Thymus (tissue), 11 donors: ENCODE measurements around the gene EMB. TPM values are rescaled to one million over a fixed set of nuclear protein-coding genes. Genes with fewer than 3 reads are reported as not detected.
"Not testable (repeated sequence)": the region's sequence is repeated elsewhere in the genome, so short reads cannot be mapped to it uniquely, and the experiment has no call there.

Source experiments
- DNase-seq, 9 donors: peaks; one replicate each; pipeline ENCODE4 v3.0.0-alpha.2; 2013; ENCODE audit warnings: low spot score in 9 of 9, low read depth in 6 of 9, missing footprints in 1 of 9
- H3K27ac ChIP-seq, 2 donors: one replicate each; pipeline ENCODE4 v1.5.1; 2013; ENCODE audit warnings: control low read depth in 1 of 2, low read depth in 1 of 2, low read length in 1 of 2, mild to moderate bottlenecking in 1 of 2, moderate library complexity in 1 of 2
- H3K27me3 ChIP-seq, 2 donors: one replicate each; pipeline ENCODE4 v1.5.1; 2013; ENCODE audit warnings: low read length in 1 of 2; ENCODE audit not compliant: control insufficient read depth in 2 of 2, insufficient read depth in 1 of 2
- H3K36me3 ChIP-seq, 2 donors: one replicate each; pipeline ENCODE4 v1.5.1; 2013; ENCODE audit warnings: low read length in 1 of 2, mild to moderate bottlenecking in 1 of 2, moderate library complexity in 1 of 2; ENCODE audit not compliant: control insufficient read depth in 2 of 2, insufficient read depth in 2 of 2
- H3K4me1 ChIP-seq, 2 donors: one replicate each; pipeline ENCODE4 v1.5.1; 2013; ENCODE audit warnings: low read length in 2 of 2; ENCODE audit not compliant: control insufficient read depth in 2 of 2, insufficient read depth in 2 of 2
- H3K4me3 ChIP-seq, 2 donors: one replicate each; pipeline ENCODE4 v1.5.1; 2013; ENCODE audit warnings: low read length in 2 of 2, control low read depth in 1 of 2, mild to moderate bottlenecking in 1 of 2
- H3K9me3 ChIP-seq, 2 donors: one replicate each; pipeline ENCODE4 v1.5.1; 2013; ENCODE audit warnings: low read length in 1 of 2, mild to moderate bottlenecking in 1 of 2; ENCODE audit not compliant: control insufficient read depth in 2 of 2, insufficient read depth in 1 of 2
- WGBS: extraction: QIAGEN DNeasy Blood & Tissue Kit; methylation state at CpG from one replicate; pipeline ENCODE4 v1.1.7; 2013; 5-methylcytosine and 5-hydroxymethylcytosine counted together
- polyA plus RNA-seq: library from polyadenylated mRNA; stranded (reverse); fragments of 200-250 nt; gene quantifications from one replicate; pipeline ENCODE4 v1.2.3, GENCODE V29; 2013
- total RNA-seq: library from RNA; stranded (reverse); fragments of 120-200 nt; gene quantifications from one replicate; pipeline ENCODE4 v1.2.4, GENCODE V29; 2013
- donor health status: healthy.

EMB gene
- total and polyA plus RNA-seq, 2 donors = 45.0 to 95.2 TPM

- not testable (repeated sequence) for H3K27ac ChIP-seq, H3K27me3 ChIP-seq, DNase-seq, H3K4me3 ChIP-seq, H3K9me3 ChIP-seq, H3K36me3 ChIP-seq, H3K4me1 ChIP-seq
- 90% methylated on average over 9 of the region's 9 CpGs for WGBS
Observed at GRCh38 chr5:50458372-50458771, 17.3 kb upstream of the EMB start.

GRCh38 chr5:50449241-50449640 lies 8.2 kb upstream of the EMB start:
- 64% methylated on average over 3 of the region's 3 CpGs for WGBS
- not testable (repeated sequence) for DNase-seq, H3K36me3 ChIP-seq, H3K4me1 ChIP-seq, H3K4me3 ChIP-seq, H3K9me3 ChIP-seq, H3K27me3 ChIP-seq, H3K27ac ChIP-seq

GRCh38 chr5:50447941-50448340 lies 6.9 kb upstream of the EMB start:
- no peaks in the 10 kb centered on the region for H3K36me3 ChIP-seq
- H3K9me3 ChIP-seq = no peaks in the 10 kb centered on the region
- no peaks in the 10 kb centered on the region for H3K27me3 ChIP-seq
- H3K27ac ChIP-seq = no peak overlapping the region
- H3K4me1 ChIP-seq = peaks cover 0 to 9% of the 10 kb centered on the region in 2 donors
- WGBS = 22% methylated on average over 7 of the region's 7 CpGs
- H3K4me3 ChIP-seq = no peak overlapping the region
- no peak for DNase-seq

- Histone ChIP-seq H3K36me3 (no peaks in the 10 kb centered on the region), H3K9me3 (no peaks in the 10 kb centered on the region), H3K27ac (no peak overlapping the region), H3K27me3 (no peaks in the 10 kb centered on the region), H3K4me1 (peaks cover 0 to 12% of the 10 kb centered on the region in 2 donors), H3K4me3 (no peak overlapping the region)
- no peak for DNase-seq
Observed at GRCh38 chr5:50447228-50447627, 6.1 kb upstream of the EMB start.

- peaks cover 0 to 18% of the 10 kb centered on the region in 2 donors for H3K4me1 ChIP-seq
- H3K27ac ChIP-seq = peak overlapping the region; percentile 48 to 65
- no peak overlapping the region for H3K4me3 ChIP-seq
- H3K36me3 ChIP-seq = no peaks in the 10 kb centered on the region
- WGBS = 19% methylated on average over 6 of the region's 6 CpGs
- H3K27me3 ChIP-seq = no peaks in the 10 kb centered on the region
- DNase-seq = peak in 7 of 9 donors; percentile 26 to 83 (median 58)
- H3K9me3 ChIP-seq = no peaks in the 10 kb centered on the region
Observed at GRCh38 chr5:50445296-50445949, 4.3 kb upstream of the EMB start.

GRCh38 chr5:50442559-50443539 lies 1.8 kb upstream of the EMB start:
- 59% methylated on average over 3 of the region's 4 CpGs for WGBS
- peaks cover 0 to 25% of the 10 kb centered on the region in 2 donors for H3K4me1 ChIP-seq
- H3K27me3 ChIP-seq, H3K36me3 ChIP-seq, H3K9me3 ChIP-seq, H3K4me3 ChIP-seq, H3K27ac ChIP-seq, DNase-seq: not testable (repeated sequence)

- Histone ChIP-seq H3K27ac (peak overlapping the region; percentile 90 to 98), H3K4me3 (peak overlapping the region; percentile 73 to 77), H3K36me3 (no peaks in the 10 kb centered on the region), H3K27me3 (no peaks in the 10 kb centered on the region), H3K4me1 (peaks cover 0 to 25% of the 10 kb centered on the region in 2 donors), H3K9me3 (no peaks in the 10 kb centered on the region)
- 3% methylated on average over 9 of the region's 9 CpGs for WGBS
- peak in 2 of 9 donors; percentile 59 to 86 for DNase-seq
Observed at GRCh38 chr5:50441493-50441955, 436 bp upstream of the EMB start.

GRCh38 chr5:50439221-50439620 lies 1.9 kb downstream of the EMB start:
- no peak overlapping the region for H3K27ac ChIP-seq
- no peaks in the 10 kb centered on the region for H3K9me3 ChIP-seq
- 59% methylated on average over 3 of the region's 3 CpGs for WGBS
- H3K36me3 ChIP-seq = no peaks in the 10 kb centered on the region
- H3K4me3 ChIP-seq = no peak overlapping the region
- H3K4me1 ChIP-seq = peaks cover 0 to 16% of the 10 kb centered on the region in 2 donors
- DNase-seq = no peak
- no peaks in the 10 kb centered on the region for H3K27me3 ChIP-seq

- H3K9me3 ChIP-seq, H3K27ac ChIP-seq, H3K4me3 ChIP-seq, H3K27me3 ChIP-seq, H3K36me3 ChIP-seq, DNase-seq: not testable (repeated sequence)
- peaks cover 0 to 16% of the 10 kb centered on the region in 2 donors for H3K4me1 ChIP-seq
- WGBS = 86% methylated on average over 2 of the region's 3 CpGs
Observed at GRCh38 chr5:50438060-50438459, 3.0 kb downstream of the EMB start.
